ENCODE measurements around the gene PRDM16. TPM values are rescaled to one million over a fixed set of nuclear protein-coding genes. Genes with fewer than 3 reads are reported as not detected.

Gene PRDM16
- total RNA-seq, 2 experiments from 2014 or later: not detected

DNA sequence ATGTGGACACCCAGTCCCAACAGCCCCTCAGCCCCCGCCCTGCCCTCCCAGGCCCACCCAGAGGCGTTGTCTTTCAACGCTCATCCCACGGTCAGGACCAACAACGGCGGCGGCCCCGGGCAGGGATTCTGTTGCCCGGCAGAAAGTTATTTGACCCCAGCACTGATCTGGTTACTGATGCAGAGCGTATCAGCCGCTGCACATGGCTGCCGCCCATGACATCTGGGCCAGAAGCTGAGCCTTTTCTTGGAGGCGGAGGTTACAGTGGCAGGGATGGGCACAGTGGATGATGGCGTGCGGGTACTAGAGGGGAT is 258.3 kb downstream of the PRDM16 start:
- Histone ChIP-seq H3K79me2 (ENCODE audit: insufficient read depth, low read depth, low read length) (no peaks in the 10 kb centered on the region), H4K20me1 (ENCODE audit: insufficient read depth, low read length) (no peaks in the 10 kb centered on the region), H2AFZ (ENCODE audit: low read length) (no peak overlapping the region), H3K9me2 (ENCODE audit: insufficient read depth, low read length) (no peaks in the 10 kb centered on the region), H3K4me1 (ENCODE audit: insufficient read depth, low read length, poor library complexity, severe bottlenecking) (no peaks in the 10 kb centered on the region), H3K4me2 (ENCODE audit: low read length) (no peak overlapping the region), H3K36me3 (ENCODE audit: insufficient read depth, low read length) (no peaks in the 10 kb centered on the region), H3K27ac (ENCODE audit: low read depth, low read length, poor library complexity, severe bottlenecking) (no peak overlapping the region), H3K4me3 (ENCODE audit: low read depth, low read length, poor library complexity, severe bottlenecking) (no peak overlapping the region), H3K9me3 (ENCODE audit: low read length) (no peaks in the 10 kb centered on the region)
- intact Hi-C loops (cut with micrococcal nuclease; ENCODE audit: unreplicated experiment): no loop called here
- TF ChIP-seq, protein P1, sequence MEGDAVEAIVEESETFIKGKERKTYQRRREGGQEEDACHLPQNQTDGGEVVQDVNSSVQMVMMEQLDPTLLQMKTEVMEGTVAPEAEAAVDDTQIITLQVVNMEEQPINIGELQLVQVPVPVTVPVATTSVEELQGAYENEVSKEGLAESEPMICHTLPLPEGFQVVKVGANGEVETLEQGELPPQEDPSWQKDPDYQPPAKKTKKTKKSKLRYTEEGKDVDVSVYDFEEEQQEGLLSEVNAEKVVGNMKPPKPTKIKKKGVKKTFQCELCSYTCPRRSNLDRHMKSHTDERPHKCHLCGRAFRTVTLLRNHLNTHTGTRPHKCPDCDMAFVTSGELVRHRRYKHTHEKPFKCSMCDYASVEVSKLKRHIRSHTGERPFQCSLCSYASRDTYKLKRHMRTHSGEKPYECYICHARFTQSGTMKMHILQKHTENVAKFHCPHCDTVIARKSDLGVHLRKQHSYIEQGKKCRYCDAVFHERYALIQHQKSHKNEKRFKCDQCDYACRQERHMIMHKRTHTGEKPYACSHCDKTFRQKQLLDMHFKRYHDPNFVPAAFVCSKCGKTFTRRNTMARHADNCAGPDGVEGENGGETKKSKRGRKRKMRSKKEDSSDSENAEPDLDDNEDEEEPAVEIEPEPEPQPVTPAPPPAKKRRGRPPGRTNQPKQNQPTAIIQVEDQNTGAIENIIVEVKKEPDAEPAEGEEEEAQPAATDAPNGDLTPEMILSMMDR (conservative IDR thresholded peaks at IDR 0.05; ENCODE audit: low read length): no peak
- no peak for TF ChIP-seq EZH2phosphoT487 (IDR thresholded peaks at IDR 0.05; ENCODE audit: borderline replicate concordance, low read depth, low read length)
- ChIA-PET POLR2A (no interaction called here), CTCF (ENCODE audit: unreplicated experiment) (no interaction called here)
- no TSS peak for BruUV-seq (replicated peaks)
- DNase-seq (ENCODE audit: low spot score): no peak

DNA sequence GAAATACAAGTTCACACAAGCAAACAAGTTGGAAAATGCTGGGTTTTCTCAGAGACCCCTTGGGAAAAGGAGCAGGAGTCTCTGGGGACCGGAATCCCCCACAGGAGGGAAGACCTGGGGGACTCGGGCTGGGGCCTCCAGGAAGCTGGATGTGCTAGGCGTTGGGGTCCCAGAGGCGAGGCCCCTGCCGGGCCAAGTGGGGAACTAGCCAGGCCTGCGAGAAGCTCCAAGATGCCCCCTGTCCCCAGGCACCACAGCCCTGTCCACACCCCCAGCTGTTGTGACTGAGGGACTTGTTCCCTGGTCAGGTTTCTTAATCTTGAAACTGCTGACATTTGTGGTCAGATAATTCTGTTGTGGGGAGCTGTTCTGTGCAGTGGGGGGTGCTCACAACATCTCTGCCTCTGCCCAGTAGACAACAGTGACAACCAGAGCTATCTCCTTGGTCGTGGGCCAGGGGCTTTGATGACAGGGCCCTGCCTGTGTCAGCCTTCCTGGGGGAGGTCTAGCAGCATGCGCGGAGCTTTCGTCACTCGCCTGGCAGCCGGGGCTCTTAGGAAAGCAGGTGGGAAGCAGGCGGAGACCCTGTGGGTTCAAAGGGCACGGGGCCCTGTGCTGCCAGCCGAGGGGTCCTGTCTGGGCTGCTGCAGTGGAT is 259.1 kb downstream of the PRDM16 start:
- Histone ChIP-seq H4K20me1 (ENCODE audit: insufficient read depth, low read length) (no peaks in the 10 kb centered on the region), H3K36me3 (ENCODE audit: insufficient read depth, low read length) (no peaks in the 10 kb centered on the region), H3K9me2 (ENCODE audit: insufficient read depth, low read length) (no peaks in the 10 kb centered on the region), H3K4me3 (ENCODE audit: low read depth, low read length, poor library complexity, severe bottlenecking) (no peak overlapping the region), H3K9me3 (ENCODE audit: low read length) (no peaks in the 10 kb centered on the region), H3K27ac (ENCODE audit: low read depth, low read length, poor library complexity, severe bottlenecking) (no peak overlapping the region), H3K4me1 (ENCODE audit: insufficient read depth, low read length, poor library complexity, severe bottlenecking) (no peaks in the 10 kb centered on the region), H2AFZ (ENCODE audit: low read length) (no peak overlapping the region), H3K4me2 (ENCODE audit: low read length) (no peak overlapping the region), H3K79me2 (ENCODE audit: insufficient read depth, low read depth, low read length) (no peaks in the 10 kb centered on the region)
- TF ChIP-seq EZH2phosphoT487 (IDR thresholded peaks at IDR 0.05; ENCODE audit: borderline replicate concordance, low read depth, low read length): no peak
- TF ChIP-seq, protein P1 (conservative IDR thresholded peaks at IDR 0.05; ENCODE audit: low read length): no peak
- POLR2A ChIA-PET: no interaction called here
- no peak for DNase-seq (ENCODE audit: low spot score)
- CTCF ChIA-PET (ENCODE audit: unreplicated experiment): no interaction called here
- no TSS peak for BruUV-seq (replicated peaks)
- intact Hi-C loops (cut with micrococcal nuclease; ENCODE audit: unreplicated experiment): no loop called here

DNA sequence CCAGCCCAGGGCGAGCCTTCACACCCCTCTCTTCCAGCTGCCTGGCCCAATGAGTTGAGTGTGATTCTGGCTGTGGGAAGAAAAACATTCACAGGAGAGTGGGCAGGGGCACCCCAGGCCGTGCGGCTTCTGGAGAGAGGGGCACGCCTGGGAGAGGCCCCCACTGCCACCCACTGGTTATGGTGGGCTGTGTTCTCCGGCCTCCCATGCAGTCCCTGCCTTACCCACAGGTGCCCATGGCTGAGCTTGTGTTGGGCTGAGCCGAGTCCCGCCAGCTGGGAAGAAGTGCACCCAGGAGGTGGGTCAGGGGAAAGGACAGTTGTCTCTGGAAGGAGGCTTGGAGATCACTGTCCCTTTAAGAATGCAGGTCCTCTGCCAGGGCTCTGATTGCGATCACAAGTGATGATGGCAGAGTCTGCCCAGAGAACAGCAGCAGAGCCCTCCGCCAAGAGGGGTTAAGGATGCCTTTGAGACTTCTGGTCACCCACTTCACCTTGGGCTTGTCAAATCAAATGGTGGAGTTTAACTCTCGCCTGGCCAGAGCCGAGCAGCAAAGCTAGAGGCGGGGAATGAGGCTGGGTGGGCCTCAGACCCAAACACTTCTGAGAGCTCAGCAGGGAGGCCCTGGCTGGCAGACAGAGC is 260.8 kb downstream of the PRDM16 start:
- DNase-seq (ENCODE audit: low spot score): no peak
- H3K4me1 ChIP-seq (ENCODE audit: insufficient read depth, low read length, poor library complexity, severe bottlenecking): no peaks in the 10 kb centered on the region
- no peak overlapping the region for H3K27ac ChIP-seq (ENCODE audit: low read depth, low read length, poor library complexity, severe bottlenecking)
- no peaks in the 10 kb centered on the region for H3K9me2 ChIP-seq (ENCODE audit: insufficient read depth, low read length)
- BruUV-seq (replicated peaks): no TSS peak
- TF ChIP-seq EZH2phosphoT487 (IDR thresholded peaks at IDR 0.05; ENCODE audit: borderline replicate concordance, low read depth, low read length): no peak
- TF ChIP-seq, protein P1 (conservative IDR thresholded peaks at IDR 0.05; ENCODE audit: low read length): no peak
- H3K9me3 ChIP-seq (ENCODE audit: low read length): no peaks in the 10 kb centered on the region
- intact Hi-C loops (cut with micrococcal nuclease; ENCODE audit: unreplicated experiment): no loop called here
- no peaks in the 10 kb centered on the region for H3K79me2 ChIP-seq (ENCODE audit: insufficient read depth, low read depth, low read length)
- ChIA-PET POLR2A (no interaction called here), CTCF (ENCODE audit: unreplicated experiment) (no interaction called here)
- no peaks in the 10 kb centered on the region for H3K36me3 ChIP-seq (ENCODE audit: insufficient read depth, low read length)
- H2AFZ ChIP-seq (ENCODE audit: low read length): no peak overlapping the region
- H3K4me3 ChIP-seq (ENCODE audit: low read depth, low read length, poor library complexity, severe bottlenecking): no peak overlapping the region
- no peak overlapping the region for H3K4me2 ChIP-seq (ENCODE audit: low read length)
- H4K20me1 ChIP-seq (ENCODE audit: insufficient read depth, low read length): no peaks in the 10 kb centered on the region
